ENCODE data around the gene ADAM10.
A peak's percentile ranks its signal among the peaks of the same experiment; 100 is the strongest.

ADAM10 gene

DNA sequence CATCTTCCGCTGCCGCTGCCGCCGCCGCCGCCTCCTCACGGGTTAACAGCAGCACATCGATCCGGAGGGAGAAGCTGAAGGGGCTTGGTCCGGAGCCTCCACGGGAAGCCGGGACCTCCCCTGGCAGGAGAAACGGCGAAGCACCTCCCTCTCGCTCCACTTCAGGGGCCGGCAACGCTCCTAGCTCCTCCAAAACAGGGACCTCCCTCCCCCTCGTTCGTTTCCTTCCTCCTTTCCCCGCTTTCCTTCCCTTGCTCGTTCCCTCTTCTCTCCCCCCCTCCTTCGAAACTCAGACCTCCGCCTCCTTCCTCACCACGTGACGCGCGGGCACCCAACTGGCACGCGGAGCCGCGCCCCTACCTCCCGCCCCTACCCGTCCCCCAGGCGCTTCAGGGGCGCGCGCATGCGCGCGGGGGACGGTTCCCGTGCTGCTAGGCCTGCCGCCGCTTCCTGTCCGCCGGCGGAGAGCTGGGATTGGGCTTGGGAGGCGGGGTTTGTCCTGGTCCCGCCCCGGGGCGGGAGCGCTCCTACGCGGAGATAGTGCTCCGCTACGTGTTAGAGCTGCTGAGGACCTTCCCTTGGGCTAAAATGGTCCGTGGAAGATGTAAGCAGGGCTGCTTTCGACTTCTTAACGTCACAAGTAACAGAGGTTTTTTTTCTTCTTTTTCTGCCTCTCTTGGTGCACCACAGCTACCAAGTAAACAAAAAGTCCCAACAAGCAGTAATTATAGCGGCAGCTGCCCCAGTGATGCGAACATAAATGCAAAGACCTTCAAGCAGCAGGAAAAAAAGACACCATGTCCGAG lies at the start of gene ADAM10:
Gene ADAM10 (minus strand): TSS at position 176 of the 806 bp plus-strand sequence. CDS start 173 bp downstream, at position 3.
- no peak; the same call in 1 of the 2 replicates for TF ChIP-seq CTCF (IDR thresholded peaks at IDR 0.05; ENCODE audit: low read depth, low read length)
- peak; percentile 99 for DNase-seq (ENCODE audit: extremely low read depth, low read depth)

GRCh38 chr15:58797505-58797904 lies 48.0 kb upstream of the ADAM10 start:
- no peak for TF ChIP-seq CTCF (IDR thresholded peaks at IDR 0.05; ENCODE audit: low read depth, low read length)
- no peak for DNase-seq (ENCODE audit: extremely low read depth, low read depth)

GRCh38 chr15:58795825-58796224 lies 46.3 kb upstream of the ADAM10 start:
- no peak for DNase-seq (ENCODE audit: extremely low read depth, low read depth)
- TF ChIP-seq CTCF (IDR thresholded peaks at IDR 0.05; ENCODE audit: low read depth, low read length), result no peak

DNA sequence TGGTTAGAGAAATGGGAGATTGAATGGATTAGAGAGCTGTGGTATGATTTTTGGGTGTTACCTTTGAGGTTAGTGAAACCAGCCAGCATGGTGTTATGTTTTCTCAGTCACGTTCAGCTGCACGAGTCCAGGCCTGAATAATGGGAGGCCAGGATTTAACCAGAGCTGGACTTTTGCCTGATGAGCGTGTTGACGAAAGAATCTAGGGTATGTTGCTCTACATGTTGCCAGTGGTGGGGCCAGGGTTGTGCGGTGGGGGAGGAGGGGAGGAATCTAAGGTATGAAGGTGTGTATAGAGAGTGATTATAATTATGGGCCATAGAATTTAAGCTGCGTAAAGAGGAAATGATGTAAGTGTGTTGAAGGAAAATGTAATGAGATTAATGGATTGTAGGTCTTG lies 44.4 kb upstream of the ADAM10 start:
- TF ChIP-seq CTCF (IDR thresholded peaks at IDR 0.05; ENCODE audit: low read depth, low read length), result no peak
- DNase-seq (ENCODE audit: extremely low read depth, low read depth), result no peak

- DNase-seq (ENCODE audit: extremely low read depth, low read depth), result no peak
- no peak for TF ChIP-seq CTCF (IDR thresholded peaks at IDR 0.05; ENCODE audit: low read depth, low read length)
These were observed 38.7 kb upstream of the ADAM10 start for GRCh38 chr15:58788056-58788710.

DNA sequence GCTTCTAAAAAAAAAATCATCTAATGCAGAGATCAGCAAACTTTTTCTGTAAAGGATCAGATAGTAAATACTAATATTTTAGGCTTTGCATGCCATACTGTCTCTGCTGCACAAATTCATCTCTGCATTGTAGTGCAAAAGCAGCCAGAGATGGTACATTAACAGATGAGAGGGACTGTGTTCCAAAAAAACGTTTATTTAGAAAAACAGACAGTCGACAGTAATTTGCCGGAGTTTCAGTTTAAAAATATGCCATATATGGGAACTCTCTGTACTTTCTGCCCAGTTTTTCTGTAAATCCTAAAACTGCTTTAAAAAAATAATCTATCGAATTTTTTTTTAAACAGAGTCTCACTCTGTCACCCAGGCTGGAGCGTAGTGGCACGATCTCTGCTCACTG lies 35.8 kb upstream of the ADAM10 start:
- TF ChIP-seq CTCF (IDR thresholded peaks at IDR 0.05; ENCODE audit: low read depth, low read length), result no peak

GRCh38 chr15:58779554-58779953 lies 30.0 kb upstream of the ADAM10 start:
- TF ChIP-seq CTCF (IDR thresholded peaks at IDR 0.05; ENCODE audit: low read depth, low read length), result no peak
- DNase-seq (ENCODE audit: extremely low read depth, low read depth), result no peak

More for the DNA sequence above, 35.8 kb upstream of the ADAM10 start:
- DNase-seq (ENCODE audit: extremely low read depth, low read depth), result no peak
